SU-DHL-6 (cell line): ENCODE data around the gene TPK1.
A peak's percentile ranks its signal among the peaks of the same experiment; 100 is the strongest.

Experiments used
- H2AFZ ChIP-seq: fragments of 200-600 bp; sonication (generic); 2 replicates; pipeline ENCODE4 v1.6.1; 2014; ENCODE audit warnings: low read depth, mild to moderate bottlenecking, moderate library complexity, mixed read lengths, antibody characterized with exemption, low read length; ENCODE audit not compliant: severe bottlenecking
- H3F3A ChIP-seq: fragments of 200-600 bp; shearing (Covaris generic); 2 replicates; pipeline ENCODE4 v1.6.0; 2016; ENCODE audit warnings: antibody characterized with exemption, mild to moderate bottlenecking; ENCODE audit not compliant: insufficient read depth
- H3K27ac ChIP-seq: fragments of 200-600 bp; sonication (generic); 2 replicates; pipeline ENCODE4 v1.5.1; 2016; ENCODE audit warnings: low read depth, mild to moderate bottlenecking, low read length, moderate library complexity, mixed read lengths
- H3K27me3 ChIP-seq: fragments of 200-600 bp; sonication (generic), shearing (Covaris generic); 2 replicates; pipeline ENCODE4 v1.6.0; 2014; ENCODE audit warnings: mild to moderate bottlenecking, low read length
- H3K36me3 ChIP-seq: fragments of 200-600 bp; sonication (generic); 2 replicates; pipeline ENCODE4 v1.6.1; 2014; ENCODE audit warnings: mild to moderate bottlenecking, low read length, mixed read lengths
- H3K4me2 ChIP-seq: fragments of 300-600, 200-600 bp; shearing (Covaris generic), sonication (generic); 2 replicates; pipeline ENCODE4 v1.6.0; 2014; ENCODE audit warnings: low read length, low read depth, mild to moderate bottlenecking; ENCODE audit not compliant: poor library complexity, severe bottlenecking
- H3K4me3 ChIP-seq: fragments of 200-600 bp; sonication (generic); 2 replicates; pipeline ENCODE4 v1.5.1; 2014; ENCODE audit warnings: antibody characterized with exemption, low read length, mild to moderate bottlenecking, mixed read lengths; ENCODE audit not compliant: insufficient read depth, poor library complexity, severe bottlenecking
- H3K79me2 ChIP-seq: fragments of 200-600 bp; sonication (generic); 2 replicates; pipeline ENCODE4 v1.6.1; 2014; ENCODE audit warnings: mild to moderate bottlenecking, low read length, moderate library complexity; ENCODE audit not compliant: insufficient read depth
- H3K9ac ChIP-seq: fragments of 200-600 bp; sonication (generic); 2 replicates; pipeline ENCODE4 v1.7.0; 2014; ENCODE audit warnings: mild to moderate bottlenecking, low read length
- H3K9me2 ChIP-seq: fragments of 200-600 bp; sonication (generic); replicated peaks from 2 replicates; pipeline ENCODE4 v1.6.1; 2014; ENCODE audit warnings: low read length; ENCODE audit not compliant: insufficient read depth
- H3K9me3 ChIP-seq: fragments of 200-600 bp; sonication (generic); 2 replicates; pipeline ENCODE4 v1.6.1; 2014; ENCODE audit warnings: low read length, mixed read lengths; ENCODE audit not compliant: insufficient read depth
- H4K20me1 ChIP-seq: fragments of 200-600 bp; sonication (generic); 2 replicates; pipeline ENCODE4 v1.6.1; 2014; ENCODE audit warnings: low read depth, mild to moderate bottlenecking, antibody characterized with exemption, low read length, moderate library complexity, mixed read lengths
- CTCF ChIP-seq: fragments of 200-600 bp; sonication (generic); IDR thresholded peaks from one replicate; pipeline ENCODE4 v1.5.1; 2017; ENCODE audit warnings: antibody characterized with exemption, mild to moderate bottlenecking, low read length, moderate library complexity; ENCODE audit not compliant: insufficient read depth, poor library complexity, severe bottlenecking
- EZH2phosphoT487 ChIP-seq: fragments of 200-600 bp; sonication (generic), shearing (Covaris generic); conservative IDR thresholded peaks from 2 replicates; pipeline ENCODE4 v1.6.1; 2018; ENCODE audit warnings: mild to moderate bottlenecking, antibody characterized with exemption, low read length, moderate library complexity, mixed read lengths

The TPK1 gene

DNA sequence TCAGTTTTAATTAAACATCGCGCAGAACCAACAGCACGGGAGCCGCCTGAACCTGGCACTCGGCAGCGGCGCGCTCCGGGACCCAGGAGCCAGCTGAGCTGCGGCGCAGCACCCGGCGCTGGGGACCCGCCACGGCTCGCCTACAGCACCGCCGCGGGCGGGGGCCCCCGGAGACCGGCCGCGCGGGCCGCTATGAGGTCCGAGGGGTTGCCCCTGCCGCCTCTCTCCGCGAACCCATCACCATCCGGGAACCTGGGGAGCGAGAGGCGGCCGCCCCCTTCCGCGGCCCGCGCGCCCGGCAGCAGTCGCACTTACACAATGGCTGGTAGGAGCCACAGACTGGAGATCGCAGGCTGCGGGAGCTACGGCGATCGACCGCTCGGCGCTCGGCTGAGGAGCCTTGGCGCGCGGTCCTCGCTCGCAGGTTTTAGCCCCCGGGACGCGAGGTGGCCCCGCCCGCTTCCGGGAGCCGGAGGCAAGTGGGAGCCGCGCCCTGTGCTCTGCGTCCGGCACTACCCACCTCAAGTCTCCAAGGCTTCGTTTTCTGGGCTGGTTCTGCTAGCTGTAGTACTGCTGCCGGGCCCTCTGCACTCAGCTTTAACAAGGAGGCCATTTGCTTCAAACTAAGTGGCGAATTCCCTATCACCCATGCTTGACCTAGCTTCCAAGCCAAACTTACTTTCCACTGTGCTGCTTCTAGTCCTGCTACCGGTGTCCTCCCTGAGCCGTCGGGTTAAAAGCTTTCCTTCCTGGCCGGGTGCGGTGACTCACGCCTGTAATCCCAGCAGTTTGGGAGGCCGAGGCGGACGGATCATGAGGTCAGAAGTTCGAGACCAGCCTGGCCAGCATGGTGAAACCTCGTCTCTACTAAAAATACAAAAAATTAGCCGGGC, at the start of gene TPK1:
Gene TPK1, minus strand, starts transcription at position 402 of the 893 bp plus-strand sequence. CDS start 451 bp downstream, outside the sequence.
- peak within 1 kb of the TSS; percentile 99 for H2AFZ ChIP-seq
- peak within 1 kb of the TSS; percentile 74 for H3K9ac ChIP-seq
- TF ChIP-seq EZH2phosphoT487 (no peak), CTCF (no peak)
- no peaks in the 10 kb centered on the region for H3F3A ChIP-seq
- H4K20me1 ChIP-seq: no peaks in the 10 kb centered on the region
- no peaks in the 10 kb centered on the region for H3K9me3 ChIP-seq
- H3K9me2 ChIP-seq: no peaks in the 10 kb centered on the region
- no peaks in the 10 kb centered on the region for H3K36me3 ChIP-seq
- no peaks in the 10 kb centered on the region for H3K79me2 ChIP-seq
- no peaks in the 10 kb centered on the region for H3K27me3 ChIP-seq
- H3K4me2 ChIP-seq: peak within 1 kb of the TSS; percentile 84
- H3K4me3 ChIP-seq: peak within 1 kb of the TSS; percentile 84
- peak within 1 kb of the TSS; percentile 51 for H3K27ac ChIP-seq

DNA sequence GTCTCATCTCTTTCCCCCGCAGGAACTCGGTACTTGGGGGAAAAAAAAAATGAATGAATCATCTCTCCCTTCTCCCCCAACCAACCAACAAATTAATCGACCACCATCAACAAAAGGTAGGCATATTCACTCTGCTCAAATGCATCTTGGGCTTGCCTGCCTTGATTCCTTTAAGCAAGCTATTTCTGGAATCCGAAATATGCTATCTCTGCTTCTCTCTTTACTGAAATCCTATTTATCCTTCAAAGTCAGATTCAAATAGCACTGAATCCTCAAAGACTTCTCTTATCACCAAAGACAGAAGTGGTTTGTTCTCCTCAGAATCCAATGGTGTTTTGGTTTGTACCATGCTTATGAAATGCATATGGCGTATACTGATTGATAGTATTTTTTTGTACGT, 49.6 kb upstream of the TPK1 start:
- Histone ChIP-seq H3K79me2 (no peaks in the 10 kb centered on the region), H3K9me3 (no peaks in the 10 kb centered on the region), H3K9me2 (no peaks in the 10 kb centered on the region), H3K4me2 (no peak overlapping the region), H3K27me3 (no peaks in the 10 kb centered on the region), H3K4me3 (no peak overlapping the region), H3F3A (no peaks in the 10 kb centered on the region), H3K27ac (no peak overlapping the region), H3K36me3 (no peaks in the 10 kb centered on the region), H3K9ac (no peak overlapping the region), H2AFZ (no peak overlapping the region), H4K20me1 (no peaks in the 10 kb centered on the region)
- TF ChIP-seq EZH2phosphoT487 (no peak), CTCF (no peak)

- no peak overlapping the region for H2AFZ ChIP-seq
- no peaks in the 10 kb centered on the region for H3K27me3 ChIP-seq
- H3K79me2 ChIP-seq: no peaks in the 10 kb centered on the region
- H3K9me2 ChIP-seq: no peaks in the 10 kb centered on the region
- no peaks in the 10 kb centered on the region for H4K20me1 ChIP-seq
- H3K9ac ChIP-seq: no peak overlapping the region
- no peaks in the 10 kb centered on the region for H3F3A ChIP-seq
- H3K9me3 ChIP-seq: no peaks in the 10 kb centered on the region
- H3K36me3 ChIP-seq: no peaks in the 10 kb centered on the region
- H3K4me2 ChIP-seq: no peak overlapping the region
- no peak overlapping the region for H3K4me3 ChIP-seq
- no peak for TF ChIP-seq CTCF
- TF ChIP-seq EZH2phosphoT487: no peak
- no peak overlapping the region for H3K27ac ChIP-seq
These were observed 49.0 kb upstream of the TPK1 start for GRCh38 chr7:144884896-144885295.
